GM18861 (cell line): ENCODE results near the gene PDE3B.

Source experiments
- ATAC-seq: cut with Tn5 transposase; IDR thresholded peaks from one replicate; pipeline ENCODE4 v1.9.1; 2021; ENCODE audit not compliant: unreplicated experiment

PDE3B gene

GRCh38 chr11:14908214-14908880, 264.7 kb downstream of the PDE3B start:
- ATAC-seq, result peak; percentile 28

GRCh38 chr11:14914536-14914935, 270.9 kb downstream of the PDE3B start:
- ATAC-seq, result no peak

- ATAC-seq, result no peak
Measured at GRCh38 chr11:14916403-14916802, 272.8 kb downstream of the PDE3B start.
